ENCODE data around the gene GPR65. TPM values are rescaled to one million over a fixed set of nuclear protein-coding genes. Genes with fewer than 3 reads are reported as not detected.

The GPR65 gene
- total and polyA plus RNA-seq, 10 of the 15 experiments (the other 5 are each of a cell fraction or from before 2014, with no cell fraction given): 4.4 to 14.7 (median 9.4) TPM

DNA sequence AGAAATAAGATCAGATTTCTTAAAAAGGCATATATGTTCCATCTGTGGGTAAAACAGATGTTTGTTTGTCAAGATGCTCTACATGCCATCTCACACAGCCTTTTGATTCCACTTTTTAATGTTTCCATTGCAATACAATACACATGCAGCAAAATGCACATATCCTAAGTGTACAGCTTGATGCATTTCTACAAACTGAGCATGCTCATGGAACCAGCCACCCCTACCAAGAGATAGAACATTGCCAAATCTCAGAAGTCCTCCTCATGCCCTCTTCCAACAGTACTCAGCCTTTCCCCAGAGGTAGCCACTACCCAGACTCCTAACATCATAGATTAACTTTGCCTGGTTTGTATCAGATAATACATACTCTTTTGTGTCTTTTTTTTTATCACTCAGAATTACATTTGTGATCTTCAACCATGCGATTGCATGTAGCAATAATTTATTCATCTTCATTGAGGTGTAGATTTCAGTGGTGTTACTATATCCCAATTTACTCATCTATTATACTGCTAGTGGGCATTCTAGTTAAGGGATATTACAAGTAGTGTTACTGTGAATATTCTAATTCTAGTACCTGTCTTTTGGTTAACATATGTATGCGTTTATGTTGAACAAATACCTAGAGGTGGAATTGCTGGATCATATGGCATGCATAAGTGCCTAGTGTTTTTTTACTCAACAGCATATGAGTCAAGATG, 3.3 kb downstream of the GPR65 start:
- H3K4me1 ChIP-seq (ENCODE audit: control insufficient read depth, insufficient read depth, low read length): peaks cover 5% of the 10 kb centered on the region
- SMC1A ChIA-PET (ENCODE audit: uncharacterized antibody, unreplicated experiment): interaction anchor here (0.6 to 9.7 kb wide), 5 partner anchors 9 to 241 kb away, joined by 3 to 158 read pairs (median 5); partner anchors contain the start of gene GALC
- in situ Hi-C loops (cut with MboI): no loop called here
- no peaks in the 10 kb centered on the region for H4K20me1 ChIP-seq (ENCODE audit: control insufficient read depth, insufficient read depth)
- no peak for TF ChIP-seq IKZF2 (IDR thresholded peaks at IDR 0.05)
- TF ChIP-seq, protein P1, sequence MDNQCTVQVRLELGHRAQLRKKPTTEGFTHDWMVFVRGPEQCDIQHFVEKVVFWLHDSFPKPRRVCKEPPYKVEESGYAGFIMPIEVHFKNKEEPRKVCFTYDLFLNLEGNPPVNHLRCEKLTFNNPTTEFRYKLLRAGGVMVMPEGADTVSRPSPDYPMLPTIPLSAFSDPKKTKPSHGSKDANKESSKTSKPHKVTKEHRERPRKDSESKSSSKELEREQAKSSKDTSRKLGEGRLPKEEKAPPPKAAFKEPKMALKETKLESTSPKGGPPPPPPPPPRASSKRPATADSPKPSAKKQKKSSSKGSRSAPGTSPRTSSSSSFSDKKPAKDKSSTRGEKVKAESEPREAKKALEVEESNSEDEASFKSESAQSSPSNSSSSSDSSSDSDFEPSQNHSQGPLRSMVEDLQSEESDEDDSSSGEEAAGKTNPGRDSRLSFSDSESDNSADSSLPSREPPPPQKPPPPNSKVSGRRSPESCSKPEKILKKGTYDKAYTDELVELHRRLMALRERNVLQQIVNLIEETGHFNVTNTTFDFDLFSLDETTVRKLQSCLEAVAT (IDR thresholded peaks at IDR 0.05): peak; percentile 70
- ATAC-seq (peak; percentile 7), FAIRE-seq (no peak), DNase-seq (ENCODE audit: low read depth, low spot score) (no peak)
- CTCF ChIA-PET: interaction anchor here (2.2 kb wide), 1 partner anchor 13 kb away, joined by 12 read pairs; no protein-coding TSS in a partner anchor
- no peaks in the 10 kb centered on the region for H3K9me3 ChIP-seq (replicated peaks; ENCODE audit: control insufficient read depth, insufficient read depth, low read length)
- H3K4me3 ChIP-seq: no peak overlapping the region
- WGBS (ENCODE audit: insufficient coverage, insufficient replicate concordance, low lambda C conversion rate, missing lambda C conversion rate): 100% methylated on average over 2 of the region's 2 CpGs
- no peak overlapping the region for H3K27ac ChIP-seq (ENCODE audit: control insufficient read depth, insufficient read depth)
- POLR2A ChIA-PET: interaction anchor here (10.0 kb wide), 1 partner anchor 14 kb away, joined by 122 read pairs; the partner anchor contains the start of gene GALC
- no TSS peak for BruUV-seq (replicated peaks)
- no peak overlapping the region for H3K9ac ChIP-seq (ENCODE audit: control insufficient read depth, insufficient read depth, low read length)
- H2AFZ ChIP-seq (ENCODE audit: control insufficient read depth, low read depth, low read length): no peak overlapping the region
- H3K27me3 ChIP-seq (replicated peaks in 1 of 2; ENCODE audit: control insufficient read depth in 2 of 2, insufficient read depth in 2 of 2, low read length in 1 of 2): no peaks in the 10 kb centered on the region
- RAD21 ChIA-PET (ENCODE audit: unreplicated experiment): interaction anchor here (1.6 to 6.3 kb wide), 2 partner anchors 14 kb away, joined by 13 to 107 read pairs; partner anchors contain the start of gene GALC
- peak overlapping the region; percentile 60 for H3K4me2 ChIP-seq (ENCODE audit: control insufficient read depth, insufficient read depth)
- H3K79me2 ChIP-seq (ENCODE audit: control insufficient read depth, insufficient read depth, low read length): peaks cover 45% of the 10 kb centered on the region
- no peaks in the 10 kb centered on the region; a peak in 1 of 4 replicates for H3K36me3 ChIP-seq (ENCODE audit: control insufficient read depth in 2 of 2, insufficient read depth in 2 of 2, low read length in 1 of 2)
- intact Hi-C loops (cut with micrococcal nuclease; ENCODE audit: unreplicated experiment): loop anchor here (2.0 kb wide), 1 partner anchor 63 kb away; no protein-coding TSS in a partner anchor

DNA sequence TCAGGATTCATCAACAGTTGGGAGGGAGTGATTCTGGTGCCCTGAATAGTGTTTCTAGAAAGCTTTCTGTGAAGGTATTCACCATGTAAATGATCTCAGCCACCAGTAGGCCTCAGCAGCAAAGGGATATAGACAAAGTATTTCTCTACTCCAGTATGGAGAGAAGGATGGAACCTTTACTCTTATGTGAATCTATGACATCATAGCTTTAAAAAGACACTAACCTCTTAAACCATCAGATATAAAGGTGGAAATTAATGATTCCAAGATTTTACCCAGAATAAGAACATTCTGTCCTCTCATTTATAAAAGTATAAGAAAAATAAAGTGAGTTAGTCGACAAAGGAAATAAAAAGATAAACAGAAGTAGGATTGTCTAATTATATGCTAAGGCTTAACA, 4.6 kb downstream of the GPR65 start:
- Histone ChIP-seq H3K36me3 (ENCODE audit: control insufficient read depth in 2 of 2, insufficient read depth in 2 of 2, low read length in 1 of 2) (no peaks in the 10 kb centered on the region; a peak in 1 of 4 replicates), H3K4me1 (ENCODE audit: control insufficient read depth, insufficient read depth, low read length) (peaks cover 3% of the 10 kb centered on the region), H3K9ac (ENCODE audit: control insufficient read depth, insufficient read depth, low read length) (no peak overlapping the region), H3K79me2 (ENCODE audit: control insufficient read depth, insufficient read depth, low read length) (peaks cover 45% of the 10 kb centered on the region), H3K27me3 (replicated peaks in 1 of 2; ENCODE audit: control insufficient read depth in 2 of 2, insufficient read depth in 2 of 2, low read length in 1 of 2) (no peaks in the 10 kb centered on the region), H2AFZ (ENCODE audit: control insufficient read depth, low read depth, low read length) (no peak overlapping the region), H3K27ac (ENCODE audit: control insufficient read depth, insufficient read depth) (no peak overlapping the region), H3K9me3 (replicated peaks; ENCODE audit: control insufficient read depth, insufficient read depth, low read length) (no peaks in the 10 kb centered on the region), H3K4me2 (ENCODE audit: control insufficient read depth, insufficient read depth) (no peak overlapping the region), H4K20me1 (ENCODE audit: control insufficient read depth, insufficient read depth) (no peaks in the 10 kb centered on the region), H3K4me3 (no peak overlapping the region)
- TF ChIP-seq ASH2L (IDR thresholded peaks at IDR 0.05; ENCODE audit: borderline replicate concordance, low read depth): no peak
- peak; percentile 76 for TF ChIP-seq ATF7 (IDR thresholded peaks at IDR 0.05; ENCODE audit: low read depth)
- no peak for DNase-seq (ENCODE audit: low read depth, low spot score)
- SMC1A ChIA-PET (ENCODE audit: uncharacterized antibody, unreplicated experiment): interaction anchor here (1.3 to 9.7 kb wide), 3 partner anchors 8 to 64 kb away, joined by 5 to 158 read pairs (median 8); partner anchors contain the start of gene GALC
- WGBS (ENCODE audit: insufficient coverage, insufficient replicate concordance, low lambda C conversion rate, missing lambda C conversion rate): 96% methylated on average over 1 of the region's 1 CpG
- intact Hi-C loops (cut with micrococcal nuclease; ENCODE audit: unreplicated experiment): loop anchor here (2.0 kb wide), 1 partner anchor 65 kb away; no protein-coding TSS in a partner anchor
- in situ Hi-C loops (cut with MboI): no loop called here
- no peak for FAIRE-seq
- POLR2A ChIA-PET: interaction anchor here (10.0 kb wide), 1 partner anchor 16 kb away, joined by 122 read pairs; the partner anchor contains the start of gene GALC
- BruUV-seq (replicated peaks): no TSS peak
- no peak for ATAC-seq
- CTCF ChIA-PET: interaction anchor here (0.8 to 2.2 kb wide), 7 partner anchors 14 to 179 kb away, joined by 3 to 12 read pairs (median 5); partner anchors contain the start of gene GALC
- RAD21 ChIA-PET (ENCODE audit: unreplicated experiment): interaction anchor here (0.7 to 1.6 kb wide), 2 partner anchors 15 to 35 kb away, joined by 3 to 13 read pairs; partner anchors contain the start of gene GALC

Measured in GM12878 (cell line).